Panc1 (cell line): ENCODE data around the gene KRTAP5-11.

ENCODE experiments used
- POLR2AphosphoS5 ChIP-seq: IDR thresholded peaks from 2 replicates; pipeline ENCODE4 v1.6.1; 2012; ENCODE audit warnings: mild to moderate bottlenecking, low read depth, low read length, moderate library complexity
- SIN3A ChIP-seq: IDR thresholded peaks from 2 replicates; pipeline ENCODE4 v1.6.1; 2012; ENCODE audit warnings: low read depth, mild to moderate bottlenecking, low read length, moderate library complexity, borderline replicate concordance; ENCODE audit not compliant: insufficient read depth
- TCF7L2 ChIP-seq: IDR thresholded peaks from 2 replicates; pipeline ENCODE4 v1.6.1; 2011; ENCODE audit warnings: mild to moderate bottlenecking, low read depth, low read length, inconsistent platforms
- TF ChIP-seq, protein P1 (sequence below): fragments of 450-650 bp; IDR thresholded peaks from 2 replicates; pipeline ENCODE4 v1.5.1; 2017; ENCODE audit warnings: mild to moderate bottlenecking
- TF ChIP-seq, protein P2 (sequence below), 2 experiments: IDR thresholded peaks; 2 replicates each; pipeline ENCODE4 v1.6.1; 2011 to 2012; ENCODE audit warnings: low read depth in 2 of 2, control low read depth in 1 of 2, low read length in 1 of 2, mild to moderate bottlenecking in 1 of 2, moderate library complexity in 1 of 2; ENCODE audit not compliant: insufficient read depth in 1 of 2

DNA sequence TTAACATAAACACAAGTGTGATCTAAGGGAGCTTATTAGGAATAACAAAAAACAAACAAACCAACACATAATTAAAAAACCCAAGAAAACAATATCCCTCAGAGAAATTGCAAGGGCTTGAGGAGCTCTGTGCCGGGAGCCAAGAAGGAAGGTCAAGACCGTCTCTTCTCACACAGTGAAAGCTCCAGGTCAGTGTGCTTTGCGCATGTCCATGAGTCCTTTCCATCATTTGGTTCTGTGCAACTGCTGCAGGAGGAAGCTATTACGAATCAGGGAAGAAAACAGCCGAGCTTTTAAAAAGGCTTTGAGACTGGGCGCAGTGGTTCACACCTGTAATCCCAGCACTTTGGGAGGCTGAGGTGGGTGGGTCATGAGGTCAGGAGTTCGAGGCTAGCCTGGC lies 40.3 kb downstream of the KRTAP5-11 start:
- TF ChIP-seq, protein P1, sequence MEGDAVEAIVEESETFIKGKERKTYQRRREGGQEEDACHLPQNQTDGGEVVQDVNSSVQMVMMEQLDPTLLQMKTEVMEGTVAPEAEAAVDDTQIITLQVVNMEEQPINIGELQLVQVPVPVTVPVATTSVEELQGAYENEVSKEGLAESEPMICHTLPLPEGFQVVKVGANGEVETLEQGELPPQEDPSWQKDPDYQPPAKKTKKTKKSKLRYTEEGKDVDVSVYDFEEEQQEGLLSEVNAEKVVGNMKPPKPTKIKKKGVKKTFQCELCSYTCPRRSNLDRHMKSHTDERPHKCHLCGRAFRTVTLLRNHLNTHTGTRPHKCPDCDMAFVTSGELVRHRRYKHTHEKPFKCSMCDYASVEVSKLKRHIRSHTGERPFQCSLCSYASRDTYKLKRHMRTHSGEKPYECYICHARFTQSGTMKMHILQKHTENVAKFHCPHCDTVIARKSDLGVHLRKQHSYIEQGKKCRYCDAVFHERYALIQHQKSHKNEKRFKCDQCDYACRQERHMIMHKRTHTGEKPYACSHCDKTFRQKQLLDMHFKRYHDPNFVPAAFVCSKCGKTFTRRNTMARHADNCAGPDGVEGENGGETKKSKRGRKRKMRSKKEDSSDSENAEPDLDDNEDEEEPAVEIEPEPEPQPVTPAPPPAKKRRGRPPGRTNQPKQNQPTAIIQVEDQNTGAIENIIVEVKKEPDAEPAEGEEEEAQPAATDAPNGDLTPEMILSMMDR, result no peak
- no peak for TF ChIP-seq SIN3A
- no peak for TF ChIP-seq TCF7L2
- TF ChIP-seq POLR2AphosphoS5, result no peak
- TF ChIP-seq, protein P2, sequence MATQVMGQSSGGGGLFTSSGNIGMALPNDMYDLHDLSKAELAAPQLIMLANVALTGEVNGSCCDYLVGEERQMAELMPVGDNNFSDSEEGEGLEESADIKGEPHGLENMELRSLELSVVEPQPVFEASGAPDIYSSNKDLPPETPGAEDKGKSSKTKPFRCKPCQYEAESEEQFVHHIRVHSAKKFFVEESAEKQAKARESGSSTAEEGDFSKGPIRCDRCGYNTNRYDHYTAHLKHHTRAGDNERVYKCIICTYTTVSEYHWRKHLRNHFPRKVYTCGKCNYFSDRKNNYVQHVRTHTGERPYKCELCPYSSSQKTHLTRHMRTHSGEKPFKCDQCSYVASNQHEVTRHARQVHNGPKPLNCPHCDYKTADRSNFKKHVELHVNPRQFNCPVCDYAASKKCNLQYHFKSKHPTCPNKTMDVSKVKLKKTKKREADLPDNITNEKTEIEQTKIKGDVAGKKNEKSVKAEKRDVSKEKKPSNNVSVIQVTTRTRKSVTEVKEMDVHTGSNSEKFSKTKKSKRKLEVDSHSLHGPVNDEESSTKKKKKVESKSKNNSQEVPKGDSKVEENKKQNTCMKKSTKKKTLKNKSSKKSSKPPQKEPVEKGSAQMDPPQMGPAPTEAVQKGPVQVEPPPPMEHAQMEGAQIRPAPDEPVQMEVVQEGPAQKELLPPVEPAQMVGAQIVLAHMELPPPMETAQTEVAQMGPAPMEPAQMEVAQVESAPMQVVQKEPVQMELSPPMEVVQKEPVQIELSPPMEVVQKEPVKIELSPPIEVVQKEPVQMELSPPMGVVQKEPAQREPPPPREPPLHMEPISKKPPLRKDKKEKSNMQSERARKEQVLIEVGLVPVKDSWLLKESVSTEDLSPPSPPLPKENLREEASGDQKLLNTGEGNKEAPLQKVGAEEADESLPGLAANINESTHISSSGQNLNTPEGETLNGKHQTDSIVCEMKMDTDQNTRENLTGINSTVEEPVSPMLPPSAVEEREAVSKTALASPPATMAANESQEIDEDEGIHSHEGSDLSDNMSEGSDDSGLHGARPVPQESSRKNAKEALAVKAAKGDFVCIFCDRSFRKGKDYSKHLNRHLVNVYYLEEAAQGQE (IDR thresholded peaks at IDR 0.05; ENCODE audit: insufficient read depth in 1 of 2, low read depth in 2 of 2, low read length in 1 of 2), result no peak
